ENCODE results near the gene TGFB3. TPM values are rescaled to one million over a fixed set of nuclear protein-coding genes. Genes with fewer than 3 reads are reported as not detected.
A peak's percentile ranks its signal among the peaks of the same experiment; 100 is the strongest.

The TGFB3 gene
- total and polyA plus RNA-seq, 2 donors (not counting 1 experiment from before 2014, with no cell fraction given): 7.0 to 9.4 TPM

GRCh38 chr14:75939200-75939599 lies 42.6 kb downstream of the TGFB3 start:
- Mint-ChIP-seq H3K27ac (no peak overlapping the region), H3K4me1 (peaks cover 14% of the 10 kb centered on the region), H3K27me3 (no peaks in the 10 kb centered on the region), H3K4me3 (no peak overlapping the region), H3K9me3 (ENCODE audit: insufficient read depth) (no peaks in the 10 kb centered on the region)
- H3K9ac ChIP-seq (ENCODE audit: low read length): no peak overlapping the region
- DNase-seq (no peak), ATAC-seq (ENCODE audit: low read depth) (no peak)
- H3K36me3 ChIP-seq (replicated peaks in 1 of 2; ENCODE audit: control extremely low read depth in 1 of 2, control insufficient read depth in 1 of 2, extremely low read depth in 1 of 2, insufficient read depth in 2 of 2, low read length in 1 of 2): no peaks in the 10 kb centered on the region
- no peak for TF ChIP-seq EZH2 (IDR thresholded peaks at IDR 0.05; ENCODE audit: borderline replicate concordance, insufficient read depth, low read depth, low read length, poor library complexity, severe bottlenecking)
- no peaks in the 10 kb centered on the region for H3K27me3 ChIP-seq (replicated peaks in 1 of 4; ENCODE audit: control extremely low read depth in 1 of 4, control insufficient read depth in 3 of 4, insufficient read depth in 4 of 4, low read length in 3 of 4)
- no CpG with 5 or more reads among the region's 1 CpG for WGBS (ENCODE audit: insufficient coverage)
- CTCF ChIA-PET: interaction anchor here (0.7 to 0.8 kb wide), 2 partner anchors 34 to 40 kb away, joined by 3 to 4 read pairs; no protein-coding TSS in a partner anchor
- no peak overlapping the region for H3K4me3 ChIP-seq (ENCODE audit: control extremely low read depth in 1 of 5, extremely low read depth in 1 of 5, insufficient read depth in 1 of 5, low read depth in 2 of 5, low read length in 4 of 5)
- intact Hi-C loops (cut with micrococcal nuclease): no loop called here
- H3K9me3 ChIP-seq (ENCODE audit: control extremely low read depth in 1 of 3, control insufficient read depth in 2 of 3, insufficient read depth in 1 of 3, low read length in 2 of 3): no peaks in the 10 kb centered on the region
- H3K79me2 ChIP-seq (ENCODE audit: control insufficient read depth, insufficient read depth, low read length): no peaks in the 10 kb centered on the region
- H4K20me1 ChIP-seq (ENCODE audit: control insufficient read depth, insufficient read depth, low read length, poor library complexity, severe bottlenecking): no peaks in the 10 kb centered on the region
- H3K27ac ChIP-seq (ENCODE audit: low read length in 2 of 2): no peak overlapping the region
- H3K4me1 ChIP-seq (ENCODE audit: control insufficient read depth in 2 of 2, insufficient read depth in 2 of 2, low read length in 2 of 2): peaks cover 10 to 11% of the 10 kb centered on the region in 2 donors
- POLR2A ChIA-PET: no interaction called here
- H2AFZ ChIP-seq (ENCODE audit: insufficient read depth, low read depth, low read length, poor library complexity, severe bottlenecking): no peak overlapping the region
- H3K4me2 ChIP-seq (replicated peaks; ENCODE audit: low read depth, low read length, poor library complexity, severe bottlenecking): no peak overlapping the region

GRCh38 chr14:75934998-75935628 lies 46.7 kb downstream of the TGFB3 start:
- CTCF ChIA-PET: interaction anchor here (1.5 kb wide), 1 partner anchor 28 kb away, joined by 5 read pairs; no protein-coding TSS in a partner anchor
- no peaks in the 10 kb centered on the region for H3K79me2 ChIP-seq (ENCODE audit: control insufficient read depth, insufficient read depth, low read length)
- H4K20me1 ChIP-seq (ENCODE audit: control insufficient read depth, insufficient read depth, low read length, poor library complexity, severe bottlenecking): no peaks in the 10 kb centered on the region
- no CpG with 5 or more reads among the region's 2 CpGs for WGBS (ENCODE audit: insufficient coverage)
- H3K27ac ChIP-seq (ENCODE audit: low read length in 2 of 2): peak overlapping the region in 1 of 2 donors; percentile 11
- no peaks in the 10 kb centered on the region for H3K36me3 ChIP-seq (replicated peaks in 1 of 2; ENCODE audit: control extremely low read depth in 1 of 2, control insufficient read depth in 1 of 2, extremely low read depth in 1 of 2, insufficient read depth in 2 of 2, low read length in 1 of 2)
- TF ChIP-seq CTCF (IDR thresholded peaks at IDR 0.05) (no peak), EZH2 (IDR thresholded peaks at IDR 0.05; ENCODE audit: borderline replicate concordance, insufficient read depth, low read depth, low read length, poor library complexity, severe bottlenecking) (no peak)
- intact Hi-C loops (cut with micrococcal nuclease): no loop called here
- H3K9me3 Mint-ChIP-seq (ENCODE audit: insufficient read depth): no peaks in the 10 kb centered on the region
- no peaks in the 10 kb centered on the region for H3K27me3 Mint-ChIP-seq
- H3K9me3 ChIP-seq (ENCODE audit: control extremely low read depth in 1 of 3, control insufficient read depth in 2 of 3, insufficient read depth in 1 of 3, low read length in 2 of 3): no peaks in the 10 kb centered on the region
- no peak overlapping the region for H3K4me3 ChIP-seq (ENCODE audit: control extremely low read depth in 1 of 5, extremely low read depth in 1 of 5, insufficient read depth in 1 of 5, low read depth in 2 of 5, low read length in 4 of 5)
- peak overlapping the region; percentile 44 for H3K27ac Mint-ChIP-seq
- H3K4me2 ChIP-seq (replicated peaks; ENCODE audit: low read depth, low read length, poor library complexity, severe bottlenecking): peak overlapping the region; percentile 37
- DNase-seq (no peak), ATAC-seq (ENCODE audit: low read depth) (no peak)
- no peak overlapping the region for H3K4me3 Mint-ChIP-seq
- no peaks in the 10 kb centered on the region for H3K27me3 ChIP-seq (replicated peaks in 1 of 4; ENCODE audit: control extremely low read depth in 1 of 4, control insufficient read depth in 3 of 4, insufficient read depth in 4 of 4, low read length in 3 of 4)
- POLR2A ChIA-PET: no interaction called here
- H3K4me1 ChIP-seq (ENCODE audit: control insufficient read depth in 2 of 2, insufficient read depth in 2 of 2, low read length in 2 of 2): peaks cover 10 to 11% of the 10 kb centered on the region in 2 donors
- H3K4me1 Mint-ChIP-seq: peaks cover 14% of the 10 kb centered on the region
- no peak overlapping the region for H3K9ac ChIP-seq (ENCODE audit: low read length)
- H2AFZ ChIP-seq (ENCODE audit: insufficient read depth, low read depth, low read length, poor library complexity, severe bottlenecking): peak overlapping the region; percentile 5
